K562 (cell line): ENCODE data around the gene CDKN3. TPM values are rescaled to one million over a fixed set of nuclear protein-coding genes. Genes with fewer than 3 reads are reported as not detected.
"Not testable (repeated sequence)": the region's sequence is repeated elsewhere in the genome, so short reads cannot be mapped to it uniquely, and the experiment has no call there.

ENCODE experiments used
- ATAC-seq: fragments of 200-7000 bp; cut with Tn5 transposase; 3 replicates; pipeline ENCODE4 v1.9.1; 2020; ENCODE audit warnings: moderate library complexity
- BruUV-seq: library from RNA; stranded (reverse); fragments of 400-500 nt; replicated peaks from 2 replicates; lab custom pipeline; 2021; lab: Mats Ljungman, UMichigan
- CTCF ChIA-PET: fragments of 300-600 bp; formaldehyde crosslinking; extraction: SDS; loops from one replicate; lab custom pipeline; 2021; ENCODE audit warnings: low intra/inter-chr PET ratio; lab: Yijun Ruan, JAX
- POLR2A ChIA-PET: fragments of 300-600, 350-650 bp; sonication (Branson Sonifier 250); formaldehyde crosslinking; extraction: SDS; loops from one replicate; lab custom pipeline; 2021; ENCODE audit warnings: antibody characterized with exemption, inconsistent platforms; lab: Yijun Ruan, JAX
- DNase-seq, 4 experiments: peaks; one replicate each; pipeline versions ENCODE4 v3.0.0 to v3.0.0-alpha.2; 2011 to 2018; ENCODE audit warnings: low spot score in 3 of 4, mixed read lengths in 3 of 4; ENCODE audit errors: extremely low read depth in 1 of 4
- FAIRE-seq: peaks from 2 replicates; lab custom pipeline; 2011; peaks lifted over from hg19 to GRCh38; lab: Jason Lieb, UNC
- H2AFZ ChIP-seq: 2 replicates; pipeline ENCODE4 v1.6.0; 2011; ENCODE audit warnings: low read depth, low read length, control low read depth, inconsistent platforms
- H3K27ac ChIP-seq: fragments of 200-600 bp; 3 replicates; pipeline ENCODE4 v1.8.0; 2011; ENCODE audit warnings: low read depth, mild to moderate bottlenecking, control low read depth, inconsistent platforms, low read length, moderate library complexity, mixed read lengths; ENCODE audit errors: extremely low read depth
- H3K27me3 ChIP-seq, 2 experiments: fragments of 300-600 bp in 1 of 2; 2 replicates in 1 of 2; 3 replicates in 1 of 2; pipeline versions ENCODE4 v1.6.0 to v1.8.0; 2011; ENCODE audit warnings: inconsistent platforms in 2 of 2, low read length in 2 of 2, mild to moderate bottlenecking in 1 of 2, mixed read lengths in 1 of 2, moderate library complexity in 1 of 2; ENCODE audit not compliant: control insufficient read depth in 2 of 2, insufficient read depth in 2 of 2
- H3K36me3 ChIP-seq: fragments of 300-600 bp; 3 replicates; pipeline ENCODE4 v1.8.0; 2011; ENCODE audit warnings: mild to moderate bottlenecking, low read length, inconsistent platforms; ENCODE audit not compliant: control insufficient read depth, insufficient read depth
- H3K4me1 ChIP-seq, 2 experiments: fragments of 200-600 bp in 1 of 2; replicated peaks in 1 of 2; 2 replicates in 1 of 2; 3 replicates in 1 of 2; pipeline versions ENCODE4 v1.5.1 to v1.8.0; 2011; ENCODE audit warnings: inconsistent platforms in 2 of 2, low read length in 2 of 2, mild to moderate bottlenecking in 1 of 2, mixed read lengths in 1 of 2, moderate library complexity in 1 of 2; ENCODE audit not compliant: control insufficient read depth in 2 of 2, insufficient read depth in 2 of 2
- H3K4me2 ChIP-seq: 2 replicates; pipeline ENCODE4 v1.6.1; 2011; ENCODE audit warnings: low read length, control low read depth, inconsistent platforms, mixed read lengths; ENCODE audit not compliant: insufficient read depth
- H3K4me3 ChIP-seq: fragments of 200-600 bp; sonication (generic), shearing (Covaris generic); 2 replicates; pipeline ENCODE4 v1.5.1; 2016; ENCODE audit warnings: control low read depth, inconsistent platforms
- H3K79me2 ChIP-seq: fragments of 200-600 bp; 3 replicates; pipeline ENCODE4 v1.8.0; 2011; ENCODE audit warnings: low read length, inconsistent platforms; ENCODE audit not compliant: control insufficient read depth, insufficient read depth
- H3K9ac ChIP-seq, 2 experiments: 2 replicates each; pipeline versions ENCODE4 v1.6.0 to v1.6.1; 2011; ENCODE audit warnings: low read depth in 2 of 2, low read length in 2 of 2, control low read depth in 1 of 2, inconsistent platforms in 1 of 2, mild to moderate bottlenecking in 1 of 2, mixed read lengths in 1 of 2; ENCODE audit not compliant: insufficient read depth in 1 of 2
- H3K9me1 ChIP-seq: one replicate; pipeline ENCODE4 v1.6.0; 2011; ENCODE audit warnings: inconsistent platforms, mild to moderate bottlenecking, low read length, moderate library complexity; ENCODE audit not compliant: control insufficient read depth, insufficient read depth
- H3K9me3 ChIP-seq: replicated peaks from 2 replicates; pipeline ENCODE4 v1.5.1; 2011; ENCODE audit warnings: low read depth, low read length, inconsistent platforms; ENCODE audit not compliant: control insufficient read depth, insufficient read depth
- H4K20me1 ChIP-seq: replicated peaks from 2 replicates; pipeline ENCODE4 v1.6.1; 2011; ENCODE audit warnings: low read length, inconsistent platforms, mixed read lengths; ENCODE audit not compliant: control insufficient read depth, insufficient read depth
- KAT8 ChIP-seq: fragments of 450-650 bp; IDR thresholded peaks from 2 replicates; pipeline ENCODE4 v1.6.1; 2016; ENCODE audit warnings: low read depth, mild to moderate bottlenecking
- MBD2 ChIP-seq: sonication (generic); IDR thresholded peaks from 2 replicates; pipeline ENCODE4 v1.6.1; 2016; ENCODE audit warnings: low read depth, borderline replicate concordance
- SMAD1 ChIP-seq: fragments of 150-350 bp; IDR thresholded peaks from 2 replicates; pipeline ENCODE4 v1.6.1; 2014; ENCODE audit warnings: low read length, low read depth; ENCODE audit not compliant: partially characterized antibody
- TEAD2 ChIP-seq: fragments of 450-650 bp; IDR thresholded peaks from 2 replicates; pipeline ENCODE4 v1.6.1; 2016; ENCODE audit warnings: missing genetic modification characterization, control low read depth, missing compliant biosample characterization
- WGBS: fragments of 100-300 bp; shearing (Covaris generic); methylation state at CpG from one replicate; pipeline ENCODE4 v1.1.6; 2016; ENCODE audit warnings: low coverage, mixed read lengths; ENCODE audit not compliant: insufficient coverage; ENCODE audit errors: missing lambda C conversion rate; 5-methylcytosine and 5-hydroxymethylcytosine counted together
- in situ Hi-C: fragments of 300-500 bp; cut with MboI; formaldehyde crosslinking; loops from 4 replicates; pipeline ENCODE4 v1.15.0; 2018; ENCODE audit warnings: inconsistent platforms, mixed read lengths
- intact Hi-C: fragments of 100-400 bp; cut with micrococcal nuclease; formaldehyde crosslinking; loops from 2 replicates; pipeline ENCODE4 v1.14.2; 2022
- polyA plus RNA-seq, 8 experiments: library from polyadenylated mRNA; depleted of rRNA in 4 of 8; stranded (reverse) in 5 of 8; unstranded in 3 of 8; fragments of >200 nt; fragmentation: Nextera tagmentation in 2 of 8; fragmentation: Illumina TruSeq in 1 of 8; extraction: Ambion mirVana in 2 of 8; extraction: Trizol in 1 of 8; gene quantifications; 2 replicates each; pipeline versions ENCODE4 v1.2.1 to v1.2.3, GENCODE V29; 2011 to 2014; ENCODE audit warnings: inconsistent platforms in 1 of 8, missing spikeins in 1 of 8
- total RNA-seq, 7 experiments: library from RNA; depleted of rRNA in 6 of 7; stranded (reverse); fragments of >200 nt in 6 of 7; fragmentation: Illumina TruSeq in 2 of 7; extraction: Trizol in 2 of 7; gene quantifications; 2 replicates each; pipeline versions ENCODE4 v1.2.1 to v1.2.3, GENCODE V29; 2011 to 2021; ENCODE audit warnings: low replicate concordance in 1 of 7

CDKN3 gene
- total and polyA plus RNA-seq, 9 of the 15 experiments (the other 6 are each of a cell fraction or from before 2014, with no cell fraction given), result 41.3 to 128 (median 70.7) TPM

DNA sequence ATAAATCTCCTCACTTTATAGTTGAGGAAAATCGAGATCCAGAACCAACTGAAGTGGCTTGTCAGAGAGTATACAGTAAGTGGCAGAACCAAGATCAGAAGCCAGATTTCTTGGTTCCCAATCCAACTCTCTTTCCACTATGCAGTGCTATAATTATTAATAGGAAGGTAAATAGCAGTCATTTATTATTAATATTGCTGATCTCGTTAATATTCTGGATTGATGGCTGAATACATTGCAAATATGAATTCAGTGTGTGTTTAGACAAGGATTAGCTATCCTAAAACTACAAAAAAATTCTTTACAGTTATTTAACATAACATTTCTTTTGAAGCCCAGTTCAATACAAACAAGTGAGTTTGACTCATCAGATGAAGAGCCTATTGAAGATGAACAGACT, 2.8 kb downstream of the CDKN3 start (continued):
- TF ChIP-seq SMAD1 (no peak), KAT8 (no peak), TEAD2 (tag) (no peak), MBD2 (no peak)
- TF ChIP-seq, all 486 proteins: peak for 0

DNA sequence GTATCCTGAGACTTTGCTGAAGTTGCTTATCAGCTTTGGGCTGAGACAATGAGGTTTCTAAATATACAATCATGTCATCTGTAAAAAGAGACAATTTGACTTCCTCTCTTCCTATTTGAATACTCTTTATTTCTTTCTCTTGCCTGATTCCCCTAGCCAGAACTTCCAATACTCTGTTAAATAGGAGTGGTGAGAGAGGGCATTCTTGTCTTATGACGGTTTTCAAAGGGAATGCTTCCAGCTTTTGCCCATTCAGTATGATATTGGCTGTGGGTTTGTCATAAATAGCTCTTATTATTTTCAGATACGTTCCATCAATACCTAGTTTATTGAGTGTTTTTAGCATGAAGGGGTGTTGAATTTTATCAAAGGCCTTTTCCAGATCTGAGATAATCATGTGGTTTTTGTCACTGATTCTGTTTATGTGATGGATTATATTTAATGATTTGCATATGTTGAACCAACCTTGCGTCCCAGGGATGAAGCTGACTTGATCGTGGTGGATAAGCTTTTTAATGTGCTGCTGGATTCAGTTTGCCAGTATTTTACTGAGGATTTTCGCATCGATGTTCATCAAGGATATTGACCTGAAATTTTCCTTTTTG, 6.7 kb downstream of the CDKN3 start:
- H2AFZ ChIP-seq, H3K9me1 ChIP-seq, H3K27me3 ChIP-seq, BruUV-seq, DNase-seq, in situ Hi-C loops, H3K79me2 ChIP-seq, H3K27ac ChIP-seq, H3K9me3 ChIP-seq, H3K4me3 ChIP-seq, ATAC-seq, H4K20me1 ChIP-seq, H3K9ac ChIP-seq, H3K4me1 ChIP-seq, intact Hi-C loops, FAIRE-seq, H3K4me2 ChIP-seq, CTCF ChIA-PET: not testable (repeated sequence)
- POLR2A ChIA-PET, result interaction anchor here (0.6 kb wide), 2 partner anchors 46 to 448 kb away, joined by 3 to 4 read pairs; no protein-coding TSS in a partner anchor
- 83% methylated on average over 6 of the region's 6 CpGs for WGBS
- peaks cover 21% of the 10 kb centered on the region; the same call in 1 of the 3 replicates for H3K36me3 ChIP-seq
